HepG2 (cell line): ENCODE measurements around the gene GPR158. TPM values are rescaled to one million over a fixed set of nuclear protein-coding genes. Genes with fewer than 3 reads are reported as not detected.

Experiments used
- ATAC-seq: fragments of 200-7000 bp; cut with Tn5 transposase; 3 replicates; pipeline ENCODE4 v1.9.1; 2020; ENCODE audit warnings: mild to moderate bottlenecking, moderate library complexity
- BruUV-seq: library from RNA; stranded (reverse); fragments of 400-500 nt; replicated peaks from 2 replicates; lab custom pipeline; 2021; lab: Mats Ljungman, UMichigan
- CTCF ChIA-PET: fragments of 300-600 bp; formaldehyde crosslinking; extraction: SDS; loops from one replicate; lab custom pipeline; 2021; ENCODE audit warnings: low total read pairs, inconsistent platforms, low intra/inter-chr PET ratio; lab: Yijun Ruan, JAX
- POLR2A ChIA-PET: fragments of 350-600 bp; sonication (Branson Sonifier 250); formaldehyde crosslinking; loops from one replicate; lab custom pipeline; 2020; ENCODE audit warnings: antibody characterized with exemption, inconsistent platforms; lab: Yijun Ruan, JAX
- DNase-seq: peaks from one replicate; pipeline ENCODE4 v3.0.0-alpha.2; 2015; ENCODE audit warnings: low spot score
- FAIRE-seq: peaks from 3 replicates; lab custom pipeline; 2011; peaks lifted over from hg19 to GRCh38; lab: Jason Lieb, UNC
- H2AFZ ChIP-seq: one replicate; pipeline ENCODE4 v1.6.1; 2011; ENCODE audit warnings: low read length, inconsistent platforms
- H3K27ac ChIP-seq: fragments of 300-600 bp; 3 replicates; pipeline ENCODE4 v1.8.0; 2011; ENCODE audit warnings: mixed run types, mild to moderate bottlenecking, mixed read lengths, low read length, inconsistent platforms; ENCODE audit not compliant: insufficient read depth; ENCODE audit errors: extremely low read length
- H3K27me3 ChIP-seq, 2 experiments: fragments of 200-600 bp in 1 of 2; 2 replicates in 1 of 2; 3 replicates in 1 of 2; pipeline versions ENCODE4 v1.6.0 to v1.8.0; 2011; ENCODE audit warnings: low read length in 2 of 2, mild to moderate bottlenecking in 2 of 2, moderate library complexity in 2 of 2, inconsistent platforms in 1 of 2; ENCODE audit not compliant: insufficient read depth in 2 of 2, control insufficient read depth in 1 of 2
- H3K36me3 ChIP-seq, 2 experiments: fragments of 200-600 bp in 1 of 2; replicated peaks in 1 of 2; 2 replicates in 1 of 2; 3 replicates in 1 of 2; pipeline versions ENCODE4 v1.5.1 to v1.8.0; 2011; ENCODE audit warnings: low read length in 2 of 2, inconsistent platforms in 1 of 2; ENCODE audit not compliant: insufficient read depth in 2 of 2, control insufficient read depth in 1 of 2
- H3K4me1 ChIP-seq: 2 replicates; pipeline ENCODE4 v1.5.1; 2012; ENCODE audit warnings: low read length, inconsistent platforms; ENCODE audit not compliant: insufficient read depth
- H3K4me2 ChIP-seq: 2 replicates; pipeline ENCODE4 v1.6.0; 2011; ENCODE audit warnings: low read depth, low read length, inconsistent platforms
- H3K4me3 ChIP-seq, 3 experiments: fragments of 200-600 bp in 1 of 3; sonication (generic), shearing (Covaris generic) in 1 of 3; replicated peaks in 1 of 3; 2 replicates each; pipeline ENCODE4 v1.5.1; 2011 to 2016; ENCODE audit warnings: low read length in 3 of 3, inconsistent platforms in 2 of 3, low read depth in 2 of 3, mild to moderate bottlenecking in 2 of 3, control low read depth in 1 of 3, mixed read lengths in 1 of 3; ENCODE audit not compliant: insufficient read depth in 1 of 3
- H3K79me2 ChIP-seq: one replicate; pipeline ENCODE4 v1.6.1; 2011; ENCODE audit warnings: low read length, inconsistent platforms; ENCODE audit not compliant: insufficient read depth
- H3K9ac ChIP-seq: 2 replicates; pipeline ENCODE4 v1.6.0; 2011; ENCODE audit warnings: mild to moderate bottlenecking, low read depth, low read length, inconsistent platforms; ENCODE audit not compliant: insufficient read depth
- H3K9me3 ChIP-seq: 2 replicates; pipeline ENCODE4 v1.5.1; 2012; ENCODE audit warnings: mild to moderate bottlenecking, low read length
- H4K20me1 ChIP-seq: 2 replicates; pipeline ENCODE4 v1.6.0; 2011; ENCODE audit warnings: inconsistent platforms, mild to moderate bottlenecking, low read length, moderate library complexity; ENCODE audit not compliant: insufficient read depth
- CCAR2 ChIP-seq: fragments of 200-400 bp; formaldehyde crosslinking; optimal IDR thresholded peaks from 2 replicates; pipeline ENCODE3; 2018; ENCODE audit warnings: low read depth, mild to moderate bottlenecking, low read length, moderate library complexity
- CERS6 ChIP-seq: sonication (generic); formaldehyde crosslinking; IDR thresholded peaks from 2 replicates; pipeline ENCODE4 v1.5.0; 2020; ENCODE audit warnings: missing genetic modification reagents
- HMG20B ChIP-seq: conservative IDR thresholded peaks from 2 replicates; pipeline ENCODE4 v1.6.1; 2016; ENCODE audit warnings: missing genetic modification reagents, missing compliant biosample characterization
- HNRNPL ChIP-seq: fragments of 200-400 bp; formaldehyde crosslinking; IDR thresholded peaks from 2 replicates; pipeline ENCODE4 v1.6.1; 2017; ENCODE audit warnings: mild to moderate bottlenecking, low read depth, low read length
- MTA1 ChIP-seq: sonication (generic); formaldehyde crosslinking; IDR thresholded peaks from 2 replicates; pipeline ENCODE4 v1.4.0; 2020; ENCODE audit warnings: missing genetic modification reagents, mild to moderate bottlenecking, borderline replicate concordance
- NBN ChIP-seq: fragments of 450-650 bp; conservative IDR thresholded peaks from 2 replicates; pipeline ENCODE4 v1.6.1; 2017
- RNF2 ChIP-seq: fragments of 450-650 bp; conservative IDR thresholded peaks from 2 replicates; pipeline ENCODE4 v1.6.1; 2016; ENCODE audit warnings: low read depth
- TRIM22 ChIP-seq: fragments of 450-650 bp; IDR thresholded peaks from 2 replicates; pipeline ENCODE4 v1.6.1; 2017
- YY1 ChIP-seq: IDR thresholded peaks from 2 replicates; pipeline ENCODE4 v1.6.1; 2011; ENCODE audit warnings: low read length, low read depth, moderate library complexity, mild to moderate bottlenecking; ENCODE audit not compliant: insufficient read depth, insufficient replicate concordance
- ZSCAN25 ChIP-seq: sonication (generic); formaldehyde crosslinking; IDR thresholded peaks from 2 replicates; pipeline ENCODE4 v1.8.0; 2022; ENCODE audit warnings: mild to moderate bottlenecking, missing genetic modification reagents
- whole genome bisulfite sequencing: methylation state at CpG from one replicate; pipeline ENCODE4 v1.1.6; 2017; ENCODE audit warnings: low lambda C conversion rate; 5-methylcytosine and 5-hydroxymethylcytosine counted together
- in situ Hi-C: cut with HindIII; loops from 2 replicates; pipeline ENCODE4 v1.10.0; 2017; ENCODE audit warnings: low pct_unique_long_range_greater_than_20kb; ENCODE audit not compliant: extremely low pct_ligation_motif_present
- intact Hi-C: fragments of 100-400 bp; cut with micrococcal nuclease; formaldehyde crosslinking; loops from one replicate; pipeline ENCODE4 v1.10.0; 2022; ENCODE audit not compliant: unreplicated experiment
- polyA plus RNA-seq, 8 experiments: library from polyadenylated mRNA; depleted of rRNA in 3 of 8; stranded (reverse) in 7 of 8; unstranded in 1 of 8; fragments of >200 nt; fragmentation: Illumina TruSeq in 4 of 8; extraction: Trizol in 4 of 8; gene quantifications; 2 replicates each; pipeline versions ENCODE4 v1.2.1 to v1.2.3, GENCODE V29; 2011 to 2016; ENCODE audit warnings: low read depth in 4 of 8, missing spikeins in 1 of 8, mixed read lengths in 1 of 8; ENCODE audit not compliant: insufficient read depth in 1 of 8
- total RNA-seq, 5 experiments: library from RNA; depleted of rRNA; stranded (reverse); fragments of >200 nt; fragmentation: Illumina TruSeq; extraction: Trizol; gene quantifications; 2 replicates each; pipeline ENCODE4 v1.2.3, GENCODE V29; 2016; ENCODE audit warnings: low read depth in 1 of 5

Gene GPR158
- total and polyA plus RNA-seq, 2 of the 13 experiments (the other 11 are each of a cell fraction or from before 2014, with no cell fraction given): not detected

DNA sequence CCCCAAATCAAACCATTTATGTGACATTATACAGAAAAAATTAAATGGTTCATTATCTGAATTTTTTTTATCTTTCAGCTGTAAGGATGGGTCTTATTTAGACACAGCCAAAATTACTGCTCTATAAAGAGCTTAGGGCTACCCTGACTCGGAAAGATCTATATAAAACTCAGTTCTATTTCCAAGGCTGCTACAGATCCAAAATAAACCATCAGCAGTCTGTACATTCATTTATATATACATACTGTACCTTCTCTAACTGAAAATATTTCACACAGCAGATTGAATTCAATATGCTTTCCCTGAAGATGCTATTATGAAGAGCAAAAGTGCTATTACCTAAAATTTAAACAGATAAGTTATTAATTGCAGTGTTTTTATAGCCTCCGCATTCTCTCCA is 471.6 kb downstream of the GPR158 start:
- TF ChIP-seq HNRNPL: no peak
- TF ChIP-seq CCAR2: no peak
- no peak for TF ChIP-seq NBN
- TF ChIP-seq YY1: no peak
- TF ChIP-seq HMG20B: no peak
- no peak for TF ChIP-seq MTA1
- no peak for TF ChIP-seq CERS6
- TF ChIP-seq ZSCAN25 (CRISPR knock-in tag): no peak
- no peak for TF ChIP-seq TRIM22
- TF ChIP-seq RNF2: no peak
- Histone ChIP-seq H3K4me1 (no peaks in the 10 kb centered on the region), H2AFZ (no peak overlapping the region), H3K79me2 (no peaks in the 10 kb centered on the region), H3K4me3 (no peak overlapping the region), H3K27ac (no peak overlapping the region), H3K4me2 (no peak overlapping the region), H4K20me1 (no peaks in the 10 kb centered on the region), H3K36me3 (no peaks in the 10 kb centered on the region), H3K9me3 (no peaks in the 10 kb centered on the region), H3K9ac (no peak overlapping the region), H3K27me3 (no peaks in the 10 kb centered on the region)
- CTCF ChIA-PET: no interaction called here
- no peak for FAIRE-seq
- in situ Hi-C loops: no loop called here
- intact Hi-C loops: no loop called here
- no TSS peak for BruUV-seq
- POLR2A ChIA-PET: no interaction called here
- no peak for ATAC-seq
- 3% methylated on average over 2 of the region's 2 CpGs for WGBS
- no peak for DNase-seq
